Fibroblast of pulmonary artery (primary cell): ENCODE measurements around the gene DMRT1.

ENCODE experiments used
- DNase-seq: peaks from one replicate; pipeline ENCODE4 v3.0.0-alpha.2; 2010; ENCODE audit warnings: low read depth
- H3K4me3 ChIP-seq: replicated peaks from 2 replicates; pipeline ENCODE4 v1.5.1; 2011; ENCODE audit warnings: low read depth, mild to moderate bottlenecking, control low read depth, low read length, moderate library complexity
- CTCF ChIP-seq: IDR thresholded peaks from 2 replicates; pipeline ENCODE4 v1.5.1; 2011; ENCODE audit warnings: mild to moderate bottlenecking, control low read depth, low read length, inconsistent platforms; ENCODE audit errors: missing control alignments

The DMRT1 gene

GRCh38 chr9:973295-973834, 131.9 kb downstream of the DMRT1 start:
- TF ChIP-seq CTCF: no peak
- no peak overlapping the region for H3K4me3 ChIP-seq
- DNase-seq: no peak

- H3K4me3 ChIP-seq: no peak overlapping the region
- DNase-seq: no peak
- no peak for TF ChIP-seq CTCF
Observed at GRCh38 chr9:974031-974995, 132.8 kb downstream of the DMRT1 start.

DNA sequence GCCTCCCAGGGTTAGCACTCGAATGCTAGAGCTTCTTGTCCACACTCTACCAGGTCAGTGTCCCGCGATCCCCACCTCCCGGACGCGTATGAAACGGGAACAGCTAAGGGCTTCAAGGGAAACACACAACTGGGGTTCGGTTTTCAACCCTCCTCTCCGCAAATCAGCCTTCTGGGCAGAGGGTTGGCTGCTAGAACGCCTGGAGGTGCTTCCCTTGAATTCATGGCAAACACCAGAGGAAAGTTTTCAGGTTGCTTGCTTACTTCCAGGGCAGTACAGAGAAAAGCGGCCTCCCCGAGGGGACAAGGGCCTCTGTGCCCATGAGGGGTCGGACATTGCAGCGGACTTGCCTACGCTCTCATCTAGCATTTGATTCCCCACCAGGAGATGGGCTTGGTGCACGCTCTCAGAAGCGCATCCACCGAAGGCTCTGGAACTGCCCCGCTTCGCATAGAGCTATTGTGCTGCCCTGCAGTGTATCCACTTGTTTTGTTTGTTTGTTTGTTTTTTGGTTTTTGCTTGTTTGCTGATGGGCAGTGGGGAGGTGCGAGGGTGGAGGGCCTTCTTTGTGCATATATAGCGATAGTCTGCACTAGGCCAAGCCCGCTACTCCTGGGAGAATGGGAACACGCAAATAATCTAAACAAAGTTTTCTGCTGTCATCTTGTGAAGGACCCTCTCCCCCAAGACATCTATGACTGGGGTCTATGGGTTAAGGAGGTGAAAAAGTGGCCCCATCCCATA, 133.7 kb downstream of the DMRT1 start:
- H3K4me3 ChIP-seq: no peak overlapping the region
- no peak for DNase-seq
- TF ChIP-seq CTCF: no peak

- no peak for TF ChIP-seq CTCF
- DNase-seq: no peak
- H3K4me3 ChIP-seq: no peak overlapping the region
Observed at GRCh38 chr9:975740-976257, 134.3 kb downstream of the DMRT1 start.

GRCh38 chr9:976258-976942, 134.9 kb downstream of the DMRT1 start, which contains the start of gene DMRT3:
Gene DMRT3, plus strand, starts transcription at chr9:976655. Its CDS starts 347 bp downstream, at chr9:977002.
- no peak within 1 kb of the TSS for H3K4me3 ChIP-seq
- no peak for TF ChIP-seq CTCF
- DNase-seq: no peak
